ENCODE measurements around the gene ZNF579.

DNA sequence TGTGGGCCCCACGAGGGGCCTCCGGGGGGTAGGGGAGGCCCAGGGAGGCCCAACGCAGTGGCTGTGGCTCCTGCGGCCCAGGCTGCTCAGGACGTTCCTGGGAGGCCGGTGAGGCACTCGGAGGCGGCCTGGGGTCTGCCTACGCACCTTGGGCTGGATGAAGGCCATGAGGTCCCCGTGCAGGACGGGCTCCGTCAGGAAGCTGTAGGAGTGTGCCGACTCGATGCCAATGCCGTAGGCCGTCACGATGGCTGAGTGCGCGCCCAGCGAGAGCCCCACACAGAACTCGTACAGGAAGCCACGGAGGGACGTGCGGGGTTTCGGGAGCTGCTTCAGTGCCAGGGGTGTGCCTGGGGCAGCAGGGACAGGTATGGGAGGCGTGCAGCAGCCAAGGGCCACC lies 49.7 kb downstream of the ZNF579 start:
- TF ChIP-seq, protein P1, sequence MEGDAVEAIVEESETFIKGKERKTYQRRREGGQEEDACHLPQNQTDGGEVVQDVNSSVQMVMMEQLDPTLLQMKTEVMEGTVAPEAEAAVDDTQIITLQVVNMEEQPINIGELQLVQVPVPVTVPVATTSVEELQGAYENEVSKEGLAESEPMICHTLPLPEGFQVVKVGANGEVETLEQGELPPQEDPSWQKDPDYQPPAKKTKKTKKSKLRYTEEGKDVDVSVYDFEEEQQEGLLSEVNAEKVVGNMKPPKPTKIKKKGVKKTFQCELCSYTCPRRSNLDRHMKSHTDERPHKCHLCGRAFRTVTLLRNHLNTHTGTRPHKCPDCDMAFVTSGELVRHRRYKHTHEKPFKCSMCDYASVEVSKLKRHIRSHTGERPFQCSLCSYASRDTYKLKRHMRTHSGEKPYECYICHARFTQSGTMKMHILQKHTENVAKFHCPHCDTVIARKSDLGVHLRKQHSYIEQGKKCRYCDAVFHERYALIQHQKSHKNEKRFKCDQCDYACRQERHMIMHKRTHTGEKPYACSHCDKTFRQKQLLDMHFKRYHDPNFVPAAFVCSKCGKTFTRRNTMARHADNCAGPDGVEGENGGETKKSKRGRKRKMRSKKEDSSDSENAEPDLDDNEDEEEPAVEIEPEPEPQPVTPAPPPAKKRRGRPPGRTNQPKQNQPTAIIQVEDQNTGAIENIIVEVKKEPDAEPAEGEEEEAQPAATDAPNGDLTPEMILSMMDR (conservative IDR thresholded peaks at IDR 0.05; ENCODE audit: low read depth, low read length): no peak
- TF ChIP-seq EZH2 (IDR thresholded peaks at IDR 0.05; ENCODE audit: low read length, unreplicated experiment) (no peak), EZH2phosphoT487 (IDR thresholded peaks at IDR 0.05; ENCODE audit: borderline replicate concordance, low read length) (no peak)
